MM.1S (cell line): Measurements from ENCODE around the gene SERHL2.
"Not testable (repeated sequence)": the region's sequence is repeated elsewhere in the genome, so short reads cannot be mapped to it uniquely, and the experiment has no call there.

Experiments used
- DNase-seq: peaks from one replicate; pipeline ENCODE4 v3.0.0-alpha.2; 2015
- H2AFZ ChIP-seq: fragments of 300-600 bp; sonication (generic); 2 replicates; pipeline ENCODE4 v1.6.0; 2016; ENCODE audit warnings: antibody characterized with exemption, low read length
- H3F3A ChIP-seq: fragments of 300-600 bp; sonication (generic); 2 replicates; pipeline ENCODE4 v1.6.1; 2016; ENCODE audit warnings: mild to moderate bottlenecking, antibody characterized with exemption, low read length, moderate library complexity, mixed read lengths; ENCODE audit not compliant: insufficient read depth
- H3K27ac ChIP-seq: fragments of 300-600 bp; sonication (generic); 2 replicates; pipeline ENCODE4 v1.5.1; 2016; ENCODE audit warnings: mild to moderate bottlenecking, low read length
- H3K27me3 ChIP-seq: fragments of 300-600 bp; sonication (generic); replicated peaks from 2 replicates; pipeline ENCODE4 v1.6.0; 2016; ENCODE audit warnings: low read length; ENCODE audit not compliant: insufficient read depth
- H3K36me3 ChIP-seq: fragments of 300-600 bp; sonication (generic); replicated peaks from 2 replicates; pipeline ENCODE4 v1.6.1; 2016; ENCODE audit warnings: mild to moderate bottlenecking, low read length, mixed read lengths; ENCODE audit not compliant: insufficient read depth
- H3K4me1 ChIP-seq: fragments of 300-600 bp; sonication (generic); 2 replicates; pipeline ENCODE4 v1.6.1; 2016; ENCODE audit warnings: low read length, mixed read lengths
- H3K4me2 ChIP-seq: fragments of 300-600 bp; sonication (generic); 2 replicates; pipeline ENCODE4 v1.6.0; 2016; ENCODE audit warnings: low read depth, low read length
- H3K4me3 ChIP-seq: fragments of 300-600 bp; sonication (generic); 2 replicates; pipeline ENCODE4 v1.5.1; 2016; ENCODE audit warnings: low read length, mixed read lengths
- H3K79me2 ChIP-seq: fragments of 300-600 bp; sonication (generic); 2 replicates; pipeline ENCODE4 v1.6.1; 2016; ENCODE audit warnings: mixed run types, low read length, mixed read lengths
- H3K9ac ChIP-seq: fragments of 300-600 bp; sonication (generic); 2 replicates; pipeline ENCODE4 v1.6.1; 2016; ENCODE audit warnings: low read length, mixed read lengths
- H3K9me2 ChIP-seq: fragments of 300-600 bp; sonication (generic); replicated peaks from 2 replicates; pipeline ENCODE4 v1.6.1; 2016; ENCODE audit warnings: mild to moderate bottlenecking, low read length, mixed read lengths; ENCODE audit not compliant: insufficient read depth
- H3K9me3 ChIP-seq: fragments of 300-600 bp; sonication (generic); replicated peaks from 2 replicates; pipeline ENCODE4 v1.6.1; 2016; ENCODE audit warnings: mild to moderate bottlenecking, low read length, mixed read lengths; ENCODE audit not compliant: insufficient read depth
- H4K20me1 ChIP-seq: fragments of 300-600 bp; sonication (generic); 2 replicates; pipeline ENCODE4 v1.6.1; 2016; ENCODE audit warnings: mild to moderate bottlenecking, low read length, moderate library complexity, mixed read lengths; ENCODE audit not compliant: insufficient read depth
- EZH2 ChIP-seq: fragments of 300-600 bp; sonication (generic); optimal IDR thresholded peaks from 2 replicates; pipeline ENCODE3; 2017; ENCODE audit warnings: low read depth, mild to moderate bottlenecking, antibody characterized with exemption, low read length, mixed read lengths
- EZH2phosphoT487 ChIP-seq: fragments of 300-600 bp; sonication (generic); IDR thresholded peaks from 2 replicates; pipeline ENCODE4 v1.6.1; 2018; ENCODE audit warnings: antibody characterized with exemption, low read length
- TF ChIP-seq, protein P1 (sequence below): fragments of 300-600 bp; sonication (generic); IDR thresholded peaks from 2 replicates; pipeline ENCODE4 v1.5.1; 2016; ENCODE audit warnings: antibody characterized with exemption, low read length, mixed read lengths

The SERHL2 gene

DNA sequence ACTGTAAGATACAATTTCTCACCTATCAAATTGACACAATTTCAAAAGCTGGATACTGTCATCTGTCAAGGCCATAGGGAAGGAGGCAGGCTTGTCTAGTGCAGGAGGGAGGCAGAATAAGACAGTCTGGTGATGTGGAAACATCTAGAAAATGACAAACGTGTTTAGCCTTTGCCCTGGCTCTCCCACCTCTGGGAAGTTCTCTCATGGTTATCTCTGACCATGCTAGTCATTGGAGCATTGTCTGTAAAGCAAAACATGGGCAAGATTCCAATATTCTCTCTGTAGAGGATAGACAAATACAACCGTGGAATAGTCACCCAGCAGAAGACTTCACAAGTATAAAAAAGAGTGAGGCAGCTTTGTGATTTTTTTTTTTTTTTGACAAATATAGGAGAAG, 9.1 kb upstream of the SERHL2 start:
- Histone ChIP-seq H3K9me2 (no peaks in the 10 kb centered on the region), H3K79me2 (no peaks in the 10 kb centered on the region), H3K27me3 (peaks cover 90% of the 10 kb centered on the region), H3K36me3 (no peaks in the 10 kb centered on the region), H3K4me3 (no peak overlapping the region), H3K9ac (no peak overlapping the region), H3K4me2 (no peak overlapping the region), H3K9me3 (no peaks in the 10 kb centered on the region), H2AFZ (no peak overlapping the region), H3K27ac (no peak overlapping the region), H3F3A (no peaks in the 10 kb centered on the region), H4K20me1 (no peaks in the 10 kb centered on the region), H3K4me1 (no peaks in the 10 kb centered on the region)
- no peak for TF ChIP-seq EZH2phosphoT487
- no peak for DNase-seq

DNA sequence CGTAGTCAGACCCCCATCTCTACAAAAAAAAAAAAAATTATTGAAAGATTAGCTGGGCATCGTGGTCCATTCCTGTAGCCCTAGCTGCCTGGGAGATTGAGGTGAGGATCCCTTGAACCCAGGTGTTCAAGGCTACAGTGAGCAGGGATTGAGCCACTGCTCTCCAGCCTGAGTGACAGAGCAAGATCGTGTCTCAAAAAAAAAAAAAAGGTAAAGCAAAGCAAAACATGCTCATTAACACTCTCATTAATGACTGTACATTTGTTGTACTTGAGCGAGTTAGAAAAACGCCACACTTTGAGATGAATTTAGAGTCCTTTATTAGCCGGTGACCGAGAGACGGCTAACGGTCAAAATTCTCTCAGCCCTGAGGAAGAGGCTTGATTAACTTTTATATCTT, 6.2 kb upstream of the SERHL2 start:
- H3K36me3 ChIP-seq, result no peaks in the 10 kb centered on the region
- no peak overlapping the region for H3K9ac ChIP-seq
- no peaks in the 10 kb centered on the region for H3K9me3 ChIP-seq
- no peaks in the 10 kb centered on the region for H3K9me2 ChIP-seq
- peaks cover 12% of the 10 kb centered on the region for H3K4me1 ChIP-seq
- H3K27ac ChIP-seq, result no peak overlapping the region
- DNase-seq, result no peak
- H4K20me1 ChIP-seq, result peaks cover 16% of the 10 kb centered on the region
- peaks cover 10% of the 10 kb centered on the region for H3F3A ChIP-seq
- H3K4me2 ChIP-seq, result no peak overlapping the region
- TF ChIP-seq EZH2phosphoT487 (no peak), EZH2 (no peak)
- TF ChIP-seq, protein P1, sequence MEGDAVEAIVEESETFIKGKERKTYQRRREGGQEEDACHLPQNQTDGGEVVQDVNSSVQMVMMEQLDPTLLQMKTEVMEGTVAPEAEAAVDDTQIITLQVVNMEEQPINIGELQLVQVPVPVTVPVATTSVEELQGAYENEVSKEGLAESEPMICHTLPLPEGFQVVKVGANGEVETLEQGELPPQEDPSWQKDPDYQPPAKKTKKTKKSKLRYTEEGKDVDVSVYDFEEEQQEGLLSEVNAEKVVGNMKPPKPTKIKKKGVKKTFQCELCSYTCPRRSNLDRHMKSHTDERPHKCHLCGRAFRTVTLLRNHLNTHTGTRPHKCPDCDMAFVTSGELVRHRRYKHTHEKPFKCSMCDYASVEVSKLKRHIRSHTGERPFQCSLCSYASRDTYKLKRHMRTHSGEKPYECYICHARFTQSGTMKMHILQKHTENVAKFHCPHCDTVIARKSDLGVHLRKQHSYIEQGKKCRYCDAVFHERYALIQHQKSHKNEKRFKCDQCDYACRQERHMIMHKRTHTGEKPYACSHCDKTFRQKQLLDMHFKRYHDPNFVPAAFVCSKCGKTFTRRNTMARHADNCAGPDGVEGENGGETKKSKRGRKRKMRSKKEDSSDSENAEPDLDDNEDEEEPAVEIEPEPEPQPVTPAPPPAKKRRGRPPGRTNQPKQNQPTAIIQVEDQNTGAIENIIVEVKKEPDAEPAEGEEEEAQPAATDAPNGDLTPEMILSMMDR, result no peak
- H3K4me3 ChIP-seq, result no peak overlapping the region
- no peak overlapping the region for H2AFZ ChIP-seq
- H3K27me3 ChIP-seq, result peaks cover 82% of the 10 kb centered on the region
- H3K79me2 ChIP-seq, result no peaks in the 10 kb centered on the region

DNA sequence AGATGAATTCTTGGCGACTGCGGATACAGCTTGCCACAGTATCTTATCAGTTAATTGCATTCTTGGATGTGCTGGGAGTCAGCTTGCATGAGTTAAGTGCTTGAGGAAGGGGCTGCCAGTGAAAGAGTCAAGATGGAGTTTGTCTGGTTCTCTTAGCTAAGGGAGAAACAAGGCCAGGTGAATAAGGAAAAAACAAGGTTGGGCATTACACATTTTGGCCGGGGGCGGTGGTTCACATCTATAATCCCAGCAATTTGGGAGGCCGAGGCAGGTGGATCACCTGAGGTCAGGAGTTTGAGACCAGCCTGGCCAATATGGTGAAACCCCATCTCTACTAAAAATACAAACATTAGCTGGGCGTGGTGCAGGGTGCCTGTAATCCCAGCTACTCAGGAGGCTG, 5.6 kb upstream of the SERHL2 start:
- H3K9ac ChIP-seq, H3K4me2 ChIP-seq, H3K9me3 ChIP-seq, H3K9me2 ChIP-seq, H3K4me3 ChIP-seq, H2AFZ ChIP-seq, H3K79me2 ChIP-seq, H3K27ac ChIP-seq, H3K36me3 ChIP-seq, DNase-seq: not testable (repeated sequence)
- Histone ChIP-seq H3K27me3 (peaks cover 82% of the 10 kb centered on the region), H3K4me1 (peaks cover 12% of the 10 kb centered on the region), H4K20me1 (peaks cover 16% of the 10 kb centered on the region), H3F3A (peaks cover 10% of the 10 kb centered on the region)

DNA sequence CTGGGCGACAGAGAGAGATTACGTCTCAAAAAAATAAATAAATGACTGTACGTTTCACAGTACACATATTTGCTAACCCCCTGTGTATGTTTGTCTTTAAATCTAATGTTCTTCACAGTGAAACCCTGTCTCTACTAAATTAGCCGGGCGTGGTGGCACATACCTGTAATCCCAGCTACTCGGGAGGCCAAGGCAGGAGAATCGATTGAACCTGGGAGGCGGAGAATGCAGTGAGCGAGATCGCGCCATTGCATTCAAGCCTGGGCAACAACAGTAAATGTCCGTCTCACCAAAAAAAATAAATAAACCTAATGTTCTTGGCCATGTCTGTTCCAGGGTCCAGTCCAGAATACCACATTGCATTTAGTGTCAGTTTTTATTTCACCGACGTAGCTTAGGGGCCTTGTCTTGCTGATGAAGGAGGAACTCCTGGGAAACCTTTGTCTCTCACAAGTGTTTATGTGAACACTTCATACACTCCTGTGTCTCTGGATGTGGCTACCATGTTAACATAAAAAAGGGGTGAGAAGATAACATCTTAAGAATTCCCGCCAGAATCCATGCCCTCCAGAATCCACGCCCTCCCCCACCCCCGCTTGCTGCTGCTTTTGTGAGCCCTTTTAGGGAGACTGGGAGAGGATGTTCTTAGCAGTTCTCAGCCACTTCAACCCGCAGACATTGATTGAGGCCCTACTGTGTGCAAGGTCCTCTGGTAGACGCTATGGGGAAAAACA, 5.0 kb upstream of the SERHL2 start:
- Histone ChIP-seq H3F3A (peaks cover 10% of the 10 kb centered on the region), H3K27me3 (peaks cover 82% of the 10 kb centered on the region), H4K20me1 (peaks cover 16% of the 10 kb centered on the region), H2AFZ (no peak overlapping the region), H3K79me2 (no peaks in the 10 kb centered on the region), H3K4me1 (peaks cover 12% of the 10 kb centered on the region), H3K9ac (no peak overlapping the region), H3K36me3 (no peaks in the 10 kb centered on the region), H3K4me2 (no peak overlapping the region), H3K27ac (no peak overlapping the region), H3K9me3 (no peaks in the 10 kb centered on the region), H3K4me3 (no peak overlapping the region), H3K9me2 (no peaks in the 10 kb centered on the region)
- DNase-seq, result no peak
- TF ChIP-seq, protein P1, result no peak
- no peak for TF ChIP-seq EZH2
- peak; percentile 77 for TF ChIP-seq EZH2phosphoT487
